ENCODE data around the gene C1QTNF7.
A peak's percentile ranks its signal among the peaks of the same experiment; 100 is the strongest.

The C1QTNF7 gene

DNA sequence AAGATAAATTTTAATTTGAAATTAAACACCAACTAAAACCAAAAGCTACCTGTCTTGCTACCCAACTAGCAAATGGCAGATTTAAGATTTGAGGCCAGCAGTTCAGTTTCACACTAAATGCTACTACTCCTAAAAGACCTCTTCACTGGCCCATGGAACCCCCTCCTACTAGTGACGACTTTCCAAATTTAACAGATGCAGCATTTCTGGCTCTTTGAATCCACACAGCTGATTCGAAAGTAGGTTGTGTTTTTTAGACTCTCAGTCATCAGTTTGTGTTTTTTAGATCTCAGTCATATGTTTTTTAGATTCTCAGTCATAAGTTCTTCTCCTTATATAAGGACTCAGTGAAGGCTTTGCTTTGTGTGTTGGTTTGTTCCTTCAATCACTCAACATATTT lies 30.8 kb downstream of the C1QTNF7 start:
- no peak for DNase-seq

DNA sequence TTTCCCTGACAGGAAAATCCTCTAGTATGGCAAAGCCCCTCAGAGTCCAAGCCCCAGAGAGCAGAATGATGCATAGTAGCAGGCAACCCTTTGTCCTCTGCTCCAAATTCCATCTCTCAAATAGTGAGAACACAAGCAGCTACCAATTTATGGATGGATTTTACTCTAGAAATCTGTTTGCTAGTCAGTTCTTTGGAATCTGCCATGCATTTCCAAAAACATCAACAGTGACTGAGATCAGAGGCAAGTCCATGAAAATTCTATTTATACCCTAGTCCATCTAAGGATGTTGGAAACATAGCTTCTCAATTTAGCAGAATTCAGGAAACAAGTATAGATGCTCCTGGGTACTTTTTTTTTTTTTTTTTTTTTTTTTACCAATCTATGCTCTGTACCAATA lies 31.9 kb downstream of the C1QTNF7 start:
- DNase-seq = no peak

DNA sequence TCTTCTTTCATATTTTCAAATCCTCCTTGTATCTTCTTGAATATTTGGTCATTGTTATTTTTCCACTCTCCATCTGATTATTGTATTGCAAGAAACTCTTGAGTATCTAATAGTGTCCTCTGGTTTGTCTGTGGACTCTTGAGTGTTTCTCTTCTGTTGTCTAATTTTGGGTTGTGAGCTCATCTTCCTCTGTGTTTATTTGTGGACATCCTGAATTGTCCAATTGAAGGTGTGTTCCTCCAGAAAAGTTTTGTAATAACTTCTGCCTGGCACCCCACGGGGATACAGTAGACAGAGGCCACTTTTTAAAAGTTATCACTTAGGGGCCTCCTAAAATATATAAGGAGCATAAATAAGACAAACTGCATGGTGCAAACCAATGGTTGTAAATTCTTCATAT lies 38.8 kb downstream of the C1QTNF7 start:
- DNase-seq = no peak

DNA sequence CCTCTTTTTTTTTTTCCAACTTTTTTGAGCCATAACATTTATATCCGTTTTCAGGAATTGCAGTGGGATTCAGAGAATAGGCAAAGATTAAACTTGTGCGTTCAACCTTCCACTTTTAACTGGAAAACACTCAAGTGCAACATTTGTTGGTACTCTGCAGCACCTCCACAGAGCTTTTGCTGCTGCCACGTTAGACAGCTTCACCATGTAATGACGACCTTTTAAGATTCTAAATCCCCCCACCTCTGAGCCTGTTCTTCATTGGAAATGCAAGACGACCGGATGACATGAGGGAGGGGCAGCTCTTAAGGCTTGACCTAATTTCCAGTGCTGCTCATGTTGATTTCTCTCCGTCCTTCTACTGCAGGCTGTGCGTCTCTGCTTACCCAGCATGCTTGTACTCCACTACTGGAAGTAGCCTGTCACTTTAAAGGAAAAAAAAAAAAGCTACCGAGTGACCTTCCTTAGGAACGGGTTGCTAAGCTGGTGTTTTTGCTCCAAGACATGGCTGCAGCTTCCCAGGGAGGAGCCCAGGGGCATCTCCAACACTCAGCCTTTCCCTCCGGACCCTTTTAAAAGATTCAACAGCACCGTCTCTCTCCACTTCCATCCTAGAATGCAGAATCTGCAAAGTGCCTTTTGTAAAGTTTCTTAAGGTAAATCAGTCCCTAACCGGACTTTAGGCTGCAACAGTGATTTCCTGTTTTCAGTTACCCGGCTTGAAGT lies 41.7 kb downstream of the C1QTNF7 start, which contains the start of gene CC2D2A:
Gene CC2D2A, plus strand, starts transcription at position 481 of the 726 bp plus-strand sequence. CDS start 6,051 bp downstream, outside the sequence.
- no peak for DNase-seq

DNA sequence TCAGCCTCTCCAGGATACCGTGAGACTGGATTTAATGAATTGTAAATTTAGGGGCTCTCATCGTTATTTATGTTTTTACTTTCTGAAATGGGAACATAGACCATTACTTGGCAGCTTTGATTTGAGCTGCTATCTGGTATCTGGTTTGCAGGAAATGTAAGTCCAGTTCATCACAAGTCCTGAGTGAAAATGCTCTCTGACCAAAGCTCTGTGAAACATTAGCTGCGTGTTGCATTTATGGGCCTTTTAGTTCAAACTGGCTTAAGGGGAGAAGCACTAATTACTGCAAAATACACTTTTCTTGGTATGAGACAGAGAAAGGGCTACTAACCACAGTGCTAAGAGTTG lies 42.3 kb downstream of the C1QTNF7 start:
- no peak for DNase-seq

DNA sequence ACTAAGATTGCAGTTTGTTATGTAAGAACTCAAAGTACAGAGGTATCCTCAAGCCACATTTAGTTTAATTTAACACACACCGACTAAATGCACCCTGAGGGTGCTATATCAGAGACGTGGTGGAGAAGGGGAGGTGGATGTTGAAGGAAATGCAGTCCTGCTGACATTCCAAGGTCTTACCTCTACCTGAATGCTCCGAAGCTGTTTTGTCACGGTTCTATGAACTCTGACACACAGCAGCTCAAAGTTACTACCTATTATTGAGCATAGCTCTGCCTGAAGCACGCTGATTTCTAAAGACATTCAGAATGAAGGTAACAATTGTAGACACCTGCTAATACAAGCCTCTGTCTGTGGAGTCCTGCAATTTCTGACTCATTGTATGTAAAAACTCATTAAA lies 48.6 kb downstream of the C1QTNF7 start:
- DNase-seq = no peak

DNA sequence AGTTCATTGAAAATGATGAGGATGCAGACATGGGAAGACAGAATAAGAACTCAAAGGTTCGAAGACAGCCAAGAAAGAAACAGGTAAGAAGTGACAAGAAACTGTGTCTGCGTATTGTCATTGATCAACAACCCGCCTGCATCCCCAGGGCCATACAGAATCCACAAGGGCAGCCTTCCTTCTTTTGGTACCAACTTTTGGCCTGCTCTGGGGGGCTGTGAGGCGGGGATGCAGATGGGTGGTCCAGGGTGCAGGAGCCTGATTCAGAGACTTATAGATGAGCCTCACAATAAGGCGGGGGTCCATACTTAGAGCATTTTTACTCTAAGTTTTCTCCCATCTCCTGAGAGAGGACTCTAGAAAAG lies 50.9 kb downstream of the C1QTNF7 start:
- DNase-seq = no peak

DNA sequence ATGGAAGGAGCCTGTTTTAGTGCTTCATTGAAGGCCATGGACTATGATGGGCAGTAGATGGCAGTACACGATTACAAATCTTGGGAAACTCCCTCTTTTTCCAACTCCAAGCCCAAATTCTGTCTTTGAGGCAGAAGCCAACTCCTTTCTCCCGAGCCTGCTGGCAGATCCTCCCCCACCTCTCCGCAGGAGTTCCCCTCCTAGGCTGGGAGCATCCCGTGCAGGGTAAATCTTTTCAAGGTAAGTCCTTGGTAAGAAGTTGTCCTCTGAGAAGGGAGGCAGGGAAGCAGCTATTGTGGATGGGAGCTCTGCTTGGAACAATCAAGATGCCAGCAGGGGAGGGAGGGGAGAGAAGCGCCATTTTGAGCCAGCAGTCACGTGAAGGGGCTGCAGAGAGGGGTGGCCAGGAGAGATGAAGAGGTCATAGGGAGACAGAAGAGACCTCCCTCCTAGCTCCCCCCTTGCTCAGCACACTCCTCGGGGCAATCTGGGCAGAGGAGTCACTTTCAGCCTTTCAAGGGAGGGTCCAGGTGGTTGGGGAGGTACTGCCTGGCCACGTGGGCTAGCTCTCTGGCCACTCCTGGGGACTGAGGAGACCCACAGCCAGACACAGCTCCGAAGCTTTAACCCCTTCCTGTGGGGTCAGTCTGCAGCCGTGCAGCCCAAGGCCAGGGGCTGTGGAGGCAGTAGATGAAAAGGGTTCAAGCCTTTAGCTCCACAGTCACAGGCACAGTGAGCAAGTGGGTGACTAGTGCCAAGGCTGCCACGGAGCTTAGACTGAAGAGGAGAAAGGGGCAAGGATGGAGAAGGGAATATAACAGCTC lies 51.5 kb downstream of the C1QTNF7 start:
- DNase-seq = peak; percentile 34 to 35

DNA sequence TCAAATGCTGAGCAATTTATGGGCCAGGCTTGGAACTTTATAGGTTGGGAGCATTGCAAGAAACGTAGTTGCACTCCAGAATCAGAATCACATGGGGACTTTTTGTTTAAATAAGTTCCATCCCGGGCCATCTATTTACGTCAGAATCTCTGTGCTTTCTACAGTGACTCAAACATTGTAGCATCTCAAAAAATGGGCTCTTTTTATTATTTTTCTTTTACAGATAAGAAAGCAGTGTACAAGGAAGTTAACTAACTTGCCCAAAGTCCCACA lies 52.0 kb downstream of the C1QTNF7 start:
- DNase-seq = no peak

DNA sequence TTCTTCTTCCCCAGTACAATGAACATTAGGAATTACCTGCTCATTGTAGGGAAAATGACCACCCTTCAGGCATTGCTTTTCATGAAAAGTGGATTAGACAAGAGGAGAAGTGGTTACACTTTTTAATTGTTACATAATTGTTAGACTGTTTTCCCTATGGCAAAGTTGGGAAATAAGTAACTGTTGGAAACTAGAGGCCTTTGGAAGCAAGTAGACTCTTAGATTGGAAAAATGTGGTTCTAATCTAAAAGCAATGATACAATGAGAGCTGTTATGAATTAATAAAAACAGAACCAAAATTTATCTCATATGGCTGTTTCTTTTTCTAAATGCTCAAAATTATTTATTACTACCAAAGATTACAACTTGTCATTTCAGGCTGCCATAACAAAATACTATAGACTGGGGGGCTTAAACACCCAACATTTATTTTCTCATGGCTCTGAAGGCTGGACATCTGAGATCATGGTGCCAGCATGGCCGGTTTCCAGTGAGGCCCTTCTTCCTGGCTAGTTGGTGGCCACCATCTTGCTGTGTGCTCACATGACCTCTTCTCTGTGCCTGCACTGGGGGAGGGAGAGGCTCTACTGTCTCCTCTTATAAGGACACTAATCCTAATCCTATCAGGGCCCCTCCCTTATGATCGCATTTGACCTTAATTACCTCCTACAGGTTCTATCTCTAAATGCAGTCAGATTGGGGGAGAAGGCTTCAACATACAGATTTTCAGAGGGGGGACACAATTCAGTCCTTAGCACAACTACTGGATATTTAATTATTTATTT lies 54.3 kb downstream of the C1QTNF7 start:
- DNase-seq = no peak

DNA sequence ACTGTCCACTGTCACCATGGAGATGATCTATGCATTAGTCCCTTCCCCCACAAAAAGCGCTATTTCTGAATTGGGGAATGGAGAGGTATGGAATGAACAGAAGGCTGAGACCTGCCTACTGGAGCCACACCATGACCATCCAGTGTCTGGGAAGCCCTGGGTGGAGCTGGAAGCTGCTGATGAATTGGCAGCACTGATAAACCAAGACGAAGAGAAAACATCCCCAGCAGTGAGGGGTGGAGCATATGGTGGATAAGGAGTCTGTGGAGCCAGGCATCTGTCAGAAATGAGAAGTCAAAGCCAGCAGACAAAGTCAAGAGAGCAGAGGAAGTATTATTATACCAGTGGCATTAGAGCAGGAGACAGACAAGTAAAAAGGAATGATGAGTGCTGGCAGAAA lies 55.0 kb downstream of the C1QTNF7 start:
- no peak for DNase-seq

DNA sequence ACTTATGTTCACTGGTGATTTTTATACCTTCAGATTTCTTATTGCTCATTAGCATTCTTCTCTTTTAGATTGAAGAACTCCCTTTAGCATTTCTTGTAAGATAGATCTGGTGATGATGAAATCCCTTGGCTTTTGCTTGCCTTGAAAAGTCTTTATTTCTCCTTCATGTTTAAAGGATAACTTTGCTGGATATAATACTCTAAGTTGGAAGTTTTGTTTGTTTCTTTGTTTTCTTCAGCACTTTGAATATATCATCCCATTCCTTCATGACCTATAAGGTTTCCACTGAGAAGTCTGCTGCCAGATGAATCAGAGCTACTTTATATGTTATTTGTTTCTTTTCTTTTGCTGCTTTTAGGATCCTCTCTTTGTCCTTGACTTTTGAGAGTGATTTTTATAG lies 60.3 kb downstream of the C1QTNF7 start:
- DNase-seq = no peak

DNA sequence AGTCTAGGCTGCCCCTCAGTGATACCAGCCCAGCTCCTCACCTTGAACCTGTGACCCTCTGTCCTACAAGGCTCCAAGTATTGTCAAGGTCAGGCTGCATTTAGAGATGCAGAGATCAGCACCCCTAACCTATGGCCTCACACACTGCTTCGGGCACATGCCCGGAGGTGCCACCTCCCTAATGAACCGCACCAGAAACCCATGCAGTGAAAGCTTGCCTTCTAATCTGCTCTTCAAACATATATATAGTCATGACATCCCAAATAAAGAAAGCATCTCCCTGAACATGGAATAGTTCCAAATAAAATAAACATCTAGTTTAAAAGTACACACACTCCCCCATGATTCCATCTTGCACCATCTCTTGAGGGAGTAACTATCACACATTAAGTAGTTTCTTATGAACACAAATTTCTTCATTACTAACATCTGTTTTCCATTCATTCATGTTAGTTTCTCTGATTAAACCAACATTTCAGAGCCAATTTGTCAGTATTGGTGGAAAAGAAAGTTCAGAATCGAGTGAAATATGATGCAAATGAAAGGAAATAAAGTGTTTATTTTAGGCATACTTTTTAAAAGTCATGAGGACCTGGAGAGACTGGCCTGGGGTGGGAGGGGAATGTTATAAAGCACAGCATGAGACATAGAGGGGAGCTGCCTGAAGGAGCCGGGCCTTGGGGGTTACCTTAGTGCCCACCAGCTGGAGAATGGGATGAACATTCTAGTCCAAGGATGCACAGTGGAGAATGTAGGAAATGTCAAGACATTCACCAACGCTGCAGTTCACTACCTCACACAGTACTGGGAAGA lies 61.0 kb downstream of the C1QTNF7 start:
- DNase-seq = no peak

DNA sequence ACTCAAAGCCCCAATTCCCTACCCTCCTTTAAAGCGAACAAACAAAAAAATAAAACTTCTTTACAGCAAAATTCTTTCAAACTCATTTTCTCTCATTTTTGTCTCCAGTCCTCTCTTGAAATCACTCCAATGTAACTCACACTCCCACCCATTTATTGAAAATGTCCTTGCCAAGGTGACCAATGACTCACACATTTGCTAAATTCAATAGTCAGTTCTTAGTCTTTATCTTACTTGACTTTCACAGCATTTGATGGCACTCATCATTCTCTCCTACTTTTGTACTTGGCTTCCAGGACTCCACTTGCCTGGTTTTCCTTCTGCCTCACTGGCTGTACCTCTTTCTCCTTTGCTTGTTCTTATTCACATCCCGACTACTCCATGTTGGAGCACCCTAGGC lies 61.7 kb downstream of the C1QTNF7 start:
- DNase-seq = no peak

DNA sequence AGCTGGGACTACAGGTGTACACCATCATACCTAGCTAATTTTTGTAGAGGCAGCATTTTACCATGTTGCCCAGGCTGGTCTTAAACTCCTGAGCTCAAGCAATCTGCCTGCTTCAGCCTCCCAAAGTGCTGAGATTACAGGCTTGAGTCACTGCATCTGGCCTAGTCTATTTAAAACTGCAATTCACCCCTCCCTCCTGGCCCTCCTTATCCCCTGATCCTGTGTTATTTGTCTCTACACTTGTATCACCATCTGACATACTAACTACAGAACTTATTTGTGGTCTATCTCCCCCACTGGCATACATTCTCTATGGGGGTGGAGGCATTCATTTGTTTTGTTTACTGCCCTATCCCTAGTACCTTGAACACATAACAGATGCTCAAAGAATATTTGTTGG lies 65.6 kb downstream of the C1QTNF7 start:
- no peak for DNase-seq

DNA sequence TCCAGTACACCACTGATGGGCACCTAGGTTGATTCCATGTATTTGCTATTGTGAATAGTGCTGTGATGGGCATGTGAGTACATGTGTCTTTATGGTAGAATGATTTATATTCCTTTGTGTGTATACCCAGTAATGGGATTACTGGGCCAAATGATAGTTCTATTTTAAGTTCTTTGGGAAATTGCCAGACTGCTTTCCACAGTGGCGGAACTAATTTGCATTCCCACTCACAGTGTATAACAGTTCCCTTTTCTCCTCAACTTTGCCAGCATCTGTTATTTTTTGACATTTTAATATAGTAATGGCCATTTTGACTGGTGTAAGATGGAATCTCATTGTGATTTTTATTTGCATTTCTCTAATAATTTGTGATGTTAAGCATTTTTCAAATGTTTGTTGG lies 67.8 kb downstream of the C1QTNF7 start:
- DNase-seq = no peak

Measured in NCI-H187 (cell line).